ENCODE measurements around the gene SPATA9.

GRCh38 chr5:95631991-95632675, 50.7 kb downstream of the SPATA9 start:
- TF ChIP-seq CTCF (IDR thresholded peaks at IDR 0.05 in 2 of 3, conservative IDR thresholded peaks at IDR 0.05 in 1 of 3; ENCODE audit: borderline replicate concordance in 1 of 3, insufficient read depth in 1 of 3, low read depth in 2 of 3, low read length in 2 of 3): no peak
- no peak for TF ChIP-seq EZH2 (IDR thresholded peaks at IDR 0.05)
- no peak for TF ChIP-seq POLR2A (IDR thresholded peaks at IDR 0.05; ENCODE audit: borderline replicate concordance, extremely low read depth, insufficient read depth, insufficient read length)
- no peak for TF ChIP-seq MAX (IDR thresholded peaks at IDR 0.05)
- no peak for TF ChIP-seq FOSL1 (IDR thresholded peaks at IDR 0.05; ENCODE audit: low read depth)
- no peak for TF ChIP-seq EZH2phosphoT487 (IDR thresholded peaks at IDR 0.05; ENCODE audit: borderline replicate concordance)
- no peak for TF ChIP-seq ZBTB33 (IDR thresholded peaks at IDR 0.05; ENCODE audit: extremely low read depth, insufficient replicate concordance, low read length)
- no peak for TF ChIP-seq POLR2AphosphoS5 (IDR thresholded peaks at IDR 0.05; ENCODE audit: low read depth, low read length)
- TF ChIP-seq CBX3 (IDR thresholded peaks at IDR 0.05; ENCODE audit: low read depth): no peak

Data from HCT116 (cell line).